HepG2 (cell line): Measurements from ENCODE around the gene AQP7. TPM values are rescaled to one million over a fixed set of nuclear protein-coding genes. Genes with fewer than 3 reads are reported as not detected.

ENCODE experiments used
- ATAC-seq: fragments of 200-7000 bp; cut with Tn5 transposase; 3 replicates; pipeline ENCODE4 v1.9.1; 2020; ENCODE audit warnings: mild to moderate bottlenecking, moderate library complexity
- BruUV-seq: library from RNA; stranded (reverse); fragments of 400-500 nt; replicated peaks from 2 replicates; lab custom pipeline; 2021; lab: Mats Ljungman, UMichigan
- CTCF ChIA-PET: fragments of 300-600 bp; formaldehyde crosslinking; extraction: SDS; loops from one replicate; lab custom pipeline; 2021; ENCODE audit warnings: low total read pairs, inconsistent platforms, low intra/inter-chr PET ratio; lab: Yijun Ruan, JAX
- POLR2A ChIA-PET: fragments of 350-600 bp; sonication (Branson Sonifier 250); formaldehyde crosslinking; loops from one replicate; lab custom pipeline; 2020; ENCODE audit warnings: antibody characterized with exemption, inconsistent platforms; lab: Yijun Ruan, JAX
- DNase-seq: peaks from one replicate; pipeline ENCODE4 v3.0.0-alpha.2; 2015; ENCODE audit warnings: low spot score
- FAIRE-seq: peaks from 3 replicates; lab custom pipeline; 2011; peaks lifted over from hg19 to GRCh38; lab: Jason Lieb, UNC
- H2AFZ ChIP-seq: one replicate; pipeline ENCODE4 v1.6.1; 2011; ENCODE audit warnings: low read length, inconsistent platforms
- H3K27ac ChIP-seq: fragments of 300-600 bp; 3 replicates; pipeline ENCODE4 v1.8.0; 2011; ENCODE audit warnings: mixed run types, mild to moderate bottlenecking, mixed read lengths, low read length, inconsistent platforms; ENCODE audit not compliant: insufficient read depth; ENCODE audit errors: extremely low read length
- H3K27me3 ChIP-seq, 2 experiments: fragments of 200-600 bp in 1 of 2; 2 replicates in 1 of 2; 3 replicates in 1 of 2; pipeline versions ENCODE4 v1.6.0 to v1.8.0; 2011; ENCODE audit warnings: low read length in 2 of 2, mild to moderate bottlenecking in 2 of 2, moderate library complexity in 2 of 2, inconsistent platforms in 1 of 2; ENCODE audit not compliant: insufficient read depth in 2 of 2, control insufficient read depth in 1 of 2
- H3K36me3 ChIP-seq, 2 experiments: fragments of 200-600 bp in 1 of 2; replicated peaks in 1 of 2; 2 replicates in 1 of 2; 3 replicates in 1 of 2; pipeline versions ENCODE4 v1.5.1 to v1.8.0; 2011; ENCODE audit warnings: low read length in 2 of 2, inconsistent platforms in 1 of 2; ENCODE audit not compliant: insufficient read depth in 2 of 2, control insufficient read depth in 1 of 2
- H3K4me1 ChIP-seq: 2 replicates; pipeline ENCODE4 v1.5.1; 2012; ENCODE audit warnings: low read length, inconsistent platforms; ENCODE audit not compliant: insufficient read depth
- H3K4me2 ChIP-seq: 2 replicates; pipeline ENCODE4 v1.6.0; 2011; ENCODE audit warnings: low read depth, low read length, inconsistent platforms
- H3K4me3 ChIP-seq, 3 experiments: fragments of 200-600 bp in 1 of 3; sonication (generic), shearing (Covaris generic) in 1 of 3; replicated peaks in 1 of 3; 2 replicates each; pipeline ENCODE4 v1.5.1; 2011 to 2016; ENCODE audit warnings: low read length in 3 of 3, inconsistent platforms in 2 of 3, low read depth in 2 of 3, mild to moderate bottlenecking in 2 of 3, control low read depth in 1 of 3, mixed read lengths in 1 of 3; ENCODE audit not compliant: insufficient read depth in 1 of 3
- H3K79me2 ChIP-seq: one replicate; pipeline ENCODE4 v1.6.1; 2011; ENCODE audit warnings: low read length, inconsistent platforms; ENCODE audit not compliant: insufficient read depth
- H3K9ac ChIP-seq: 2 replicates; pipeline ENCODE4 v1.6.0; 2011; ENCODE audit warnings: mild to moderate bottlenecking, low read depth, low read length, inconsistent platforms; ENCODE audit not compliant: insufficient read depth
- H3K9me3 ChIP-seq: 2 replicates; pipeline ENCODE4 v1.5.1; 2012; ENCODE audit warnings: mild to moderate bottlenecking, low read length
- H4K20me1 ChIP-seq: 2 replicates; pipeline ENCODE4 v1.6.0; 2011; ENCODE audit warnings: inconsistent platforms, mild to moderate bottlenecking, low read length, moderate library complexity; ENCODE audit not compliant: insufficient read depth
- AKAP8 ChIP-seq: sonication (generic); formaldehyde crosslinking; IDR thresholded peaks from 2 replicates; pipeline ENCODE4 v1.5.1; 2020; ENCODE audit warnings: mild to moderate bottlenecking, missing genetic modification reagents
- SMAD9 ChIP-seq: sonication (generic); formaldehyde crosslinking; IDR thresholded peaks from 2 replicates; pipeline ENCODE4 v1.5.1; 2020; ENCODE audit warnings: mild to moderate bottlenecking, missing genetic modification reagents
- ZNF225 ChIP-seq: sonication (generic); formaldehyde crosslinking; IDR thresholded peaks from 2 replicates; pipeline ENCODE4 v1.4.0; 2020; ENCODE audit warnings: mild to moderate bottlenecking, missing genetic modification reagents
- ZNF34 ChIP-seq: sonication (generic); formaldehyde crosslinking; IDR thresholded peaks from 2 replicates; pipeline ENCODE4 v1.4.0; 2020; ENCODE audit warnings: mild to moderate bottlenecking, missing genetic modification reagents, borderline replicate concordance
- ZNF629 ChIP-seq: sonication (generic); formaldehyde crosslinking; conservative IDR thresholded peaks from 2 replicates; pipeline ENCODE4 v1.5.0; 2020; ENCODE audit warnings: missing genetic modification reagents
- WGBS: methylation state at CpG from one replicate; pipeline ENCODE4 v1.1.6; 2017; ENCODE audit warnings: low lambda C conversion rate; 5-methylcytosine and 5-hydroxymethylcytosine counted together
- in situ Hi-C: cut with HindIII; loops from 2 replicates; pipeline ENCODE4 v1.10.0; 2017; ENCODE audit warnings: low pct_unique_long_range_greater_than_20kb; ENCODE audit not compliant: extremely low pct_ligation_motif_present
- intact Hi-C: fragments of 100-400 bp; cut with micrococcal nuclease; formaldehyde crosslinking; loops from one replicate; pipeline ENCODE4 v1.10.0; 2022; ENCODE audit not compliant: unreplicated experiment
- polyA plus RNA-seq, 8 experiments: library from polyadenylated mRNA; depleted of rRNA in 3 of 8; stranded (reverse) in 7 of 8; unstranded in 1 of 8; fragments of >200 nt; fragmentation: Illumina TruSeq in 4 of 8; extraction: Trizol in 4 of 8; gene quantifications; 2 replicates each; pipeline versions ENCODE4 v1.2.1 to v1.2.3, GENCODE V29; 2011 to 2016; ENCODE audit warnings: low read depth in 4 of 8, missing spikeins in 1 of 8, mixed read lengths in 1 of 8; ENCODE audit not compliant: insufficient read depth in 1 of 8
- total RNA-seq, 5 experiments: library from RNA; depleted of rRNA; stranded (reverse); fragments of >200 nt; fragmentation: Illumina TruSeq; extraction: Trizol; gene quantifications; 2 replicates each; pipeline ENCODE4 v1.2.3, GENCODE V29; 2016; ENCODE audit warnings: low read depth in 1 of 5
- TF ChIP-seq, protein P1 (sequence below): sonication (generic); formaldehyde crosslinking; IDR thresholded peaks from 2 replicates; pipeline ENCODE4 v1.4.0; 2020; ENCODE audit warnings: missing genetic modification reagents, borderline replicate concordance

Gene AQP7
- total and polyA plus RNA-seq, 2 of the 13 experiments (the other 11 are each of a cell fraction or from before 2014, with no cell fraction given), result 1.9 to 2.1 TPM

DNA sequence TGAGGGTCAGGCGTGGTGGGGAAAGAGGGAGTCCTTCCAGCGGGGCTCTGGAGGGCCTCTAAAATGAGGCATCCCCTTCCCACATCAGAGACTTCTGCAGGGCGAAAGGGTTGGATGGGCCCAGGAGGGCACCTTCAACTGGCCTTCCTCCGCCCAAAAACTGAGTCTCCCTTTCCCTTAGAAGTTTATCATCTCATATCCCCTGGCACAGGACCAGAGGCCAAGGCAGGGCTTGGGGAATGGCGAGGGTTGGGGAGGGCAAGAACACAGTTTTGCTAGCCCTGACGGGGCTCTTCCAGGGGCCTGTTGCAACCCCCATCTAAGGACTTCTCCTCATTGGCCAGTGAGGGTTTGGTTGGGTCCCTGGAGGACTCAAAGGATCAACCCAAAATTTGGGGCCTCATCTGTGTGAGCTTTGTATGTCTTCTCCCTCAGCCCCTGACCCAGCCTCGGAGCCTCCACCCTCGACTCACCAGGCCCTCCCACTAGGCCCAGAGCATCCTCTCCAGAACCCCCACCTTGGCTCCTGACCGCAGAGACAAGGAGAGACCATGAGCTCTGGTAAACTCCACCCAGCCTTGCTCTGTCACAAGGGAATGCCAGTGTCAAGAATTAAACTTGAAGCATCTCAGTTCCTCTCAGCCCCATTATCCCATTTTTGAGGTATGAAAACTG, 24.1 kb downstream of the AQP7 start:
- H3K27ac ChIP-seq, result no peak overlapping the region
- ATAC-seq (no peak), FAIRE-seq (no peak), DNase-seq (no peak)
- no peak overlapping the region for H3K4me2 ChIP-seq
- no peaks in the 10 kb centered on the region for H4K20me1 ChIP-seq
- in situ Hi-C loops, result loop anchor here (10.0 kb wide), 1 partner anchor 87 kb away; no protein-coding TSS in a partner anchor
- intact Hi-C loops, result no loop called here
- H3K79me2 ChIP-seq, result no peaks in the 10 kb centered on the region
- 48% methylated on average over 5 of the region's 9 CpGs for WGBS
- peaks cover 57% of the 10 kb centered on the region for H3K4me1 ChIP-seq
- no TSS peak for BruUV-seq
- H3K36me3 ChIP-seq, result no peaks in the 10 kb centered on the region
- H3K9me3 ChIP-seq, result no peaks in the 10 kb centered on the region
- POLR2A ChIA-PET, result no interaction called here
- H3K27me3 ChIP-seq, result no peaks in the 10 kb centered on the region
- H3K4me3 ChIP-seq, result no peak overlapping the region
- TF ChIP-seq SMAD9 (CRISPR knock-in tag), result no peak
- no peak for TF ChIP-seq ZNF34 (CRISPR knock-in tag)
- TF ChIP-seq ZNF629 (CRISPR knock-in tag), result peak; percentile 55
- CTCF ChIA-PET, result no interaction called here
- H3K9ac ChIP-seq, result no peak overlapping the region
- H2AFZ ChIP-seq, result no peak overlapping the region

DNA sequence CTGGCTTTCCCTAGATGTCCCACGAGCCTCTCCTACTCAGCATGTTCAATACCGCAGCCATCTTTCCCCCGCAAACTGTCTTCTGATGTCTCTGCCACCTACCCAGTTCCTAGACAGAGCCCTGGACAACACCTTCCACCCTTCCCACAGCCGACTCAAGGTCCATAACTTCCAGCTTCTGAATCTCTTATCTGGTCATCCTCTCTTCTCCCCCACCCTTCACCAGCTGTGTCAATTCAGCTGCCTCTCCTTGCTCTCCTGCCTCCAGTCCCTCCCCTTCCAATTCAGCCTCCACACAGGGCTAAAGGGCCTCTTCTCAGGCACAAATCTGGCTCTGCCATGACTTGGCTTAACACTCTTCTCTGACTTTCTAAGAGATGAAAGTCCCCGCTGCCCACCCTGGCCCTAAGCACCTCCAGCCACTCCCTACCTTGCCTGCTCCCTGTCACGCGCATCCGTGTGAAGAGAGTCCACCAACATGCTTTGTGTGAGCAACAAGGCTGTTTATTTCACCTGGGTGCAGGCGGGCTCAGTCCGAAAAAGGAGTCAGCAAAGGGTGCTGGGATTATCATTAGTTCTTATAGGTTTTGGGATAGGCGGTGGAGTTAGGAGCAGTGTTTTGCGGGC, 25.2 kb downstream of the AQP7 start:
- ChIA-PET CTCF (no interaction called here), POLR2A (no interaction called here)
- Histone ChIP-seq H3K36me3 (no peaks in the 10 kb centered on the region), H3K27me3 (no peaks in the 10 kb centered on the region), H3K79me2 (no peaks in the 10 kb centered on the region), H4K20me1 (no peaks in the 10 kb centered on the region), H3K4me3 (no peak overlapping the region), H3K9ac (no peak overlapping the region), H3K27ac (no peak overlapping the region), H3K4me1 (peaks cover 50% of the 10 kb centered on the region), H3K9me3 (no peaks in the 10 kb centered on the region), H3K4me2 (no peak overlapping the region; the same call in 1 of the 2 replicates), H2AFZ (no peak overlapping the region)
- intact Hi-C loops (no loop called here), in situ Hi-C loops (loop anchor here (10.0 kb wide), 1 partner anchor 88 kb away; no protein-coding TSS in a partner anchor)
- ATAC-seq, result no peak
- BruUV-seq, result no TSS peak
- TF ChIP-seq, protein P1, sequence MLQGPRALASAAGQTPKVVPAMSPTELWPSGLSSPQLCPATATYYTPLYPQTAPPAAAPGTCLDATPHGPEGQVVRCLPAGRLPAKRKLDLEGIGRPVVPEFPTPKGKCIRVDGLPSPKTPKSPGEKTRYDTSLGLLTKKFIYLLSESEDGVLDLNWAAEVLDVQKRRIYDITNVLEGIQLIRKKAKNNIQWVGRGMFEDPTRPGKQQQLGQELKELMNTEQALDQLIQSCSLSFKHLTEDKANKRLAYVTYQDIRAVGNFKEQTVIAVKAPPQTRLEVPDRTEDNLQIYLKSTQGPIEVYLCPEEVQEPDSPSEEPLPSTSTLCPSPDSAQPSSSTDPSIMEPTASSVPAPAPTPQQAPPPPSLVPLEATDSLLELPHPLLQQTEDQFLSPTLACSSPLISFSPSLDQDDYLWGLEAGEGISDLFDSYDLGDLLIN (CRISPR knock-in tag), result no peak
- TF ChIP-seq AKAP8 (CRISPR knock-in tag), result no peak
- no peak for TF ChIP-seq ZNF225 (CRISPR knock-in tag)
- 72% methylated on average over 12 of the region's 12 CpGs for WGBS
- FAIRE-seq, result no peak
- no peak for DNase-seq
